GM21723 (cell line): ENCODE measurements around the gene ATG4B.

Experiments
- ATAC-seq: cut with Tn5 transposase; IDR thresholded peaks from one replicate; pipeline ENCODE4 v1.9.1; 2021; ENCODE audit warnings: mild to moderate bottlenecking, moderate library complexity; ENCODE audit not compliant: unreplicated experiment

The ATG4B gene

GRCh38 chr2:241680827-241681599 lies 43.5 kb downstream of the ATG4B start:
- ATAC-seq = no peak

GRCh38 chr2:241686324-241686649 lies 48.8 kb downstream of the ATG4B start:
- ATAC-seq = peak; percentile 22

DNA sequence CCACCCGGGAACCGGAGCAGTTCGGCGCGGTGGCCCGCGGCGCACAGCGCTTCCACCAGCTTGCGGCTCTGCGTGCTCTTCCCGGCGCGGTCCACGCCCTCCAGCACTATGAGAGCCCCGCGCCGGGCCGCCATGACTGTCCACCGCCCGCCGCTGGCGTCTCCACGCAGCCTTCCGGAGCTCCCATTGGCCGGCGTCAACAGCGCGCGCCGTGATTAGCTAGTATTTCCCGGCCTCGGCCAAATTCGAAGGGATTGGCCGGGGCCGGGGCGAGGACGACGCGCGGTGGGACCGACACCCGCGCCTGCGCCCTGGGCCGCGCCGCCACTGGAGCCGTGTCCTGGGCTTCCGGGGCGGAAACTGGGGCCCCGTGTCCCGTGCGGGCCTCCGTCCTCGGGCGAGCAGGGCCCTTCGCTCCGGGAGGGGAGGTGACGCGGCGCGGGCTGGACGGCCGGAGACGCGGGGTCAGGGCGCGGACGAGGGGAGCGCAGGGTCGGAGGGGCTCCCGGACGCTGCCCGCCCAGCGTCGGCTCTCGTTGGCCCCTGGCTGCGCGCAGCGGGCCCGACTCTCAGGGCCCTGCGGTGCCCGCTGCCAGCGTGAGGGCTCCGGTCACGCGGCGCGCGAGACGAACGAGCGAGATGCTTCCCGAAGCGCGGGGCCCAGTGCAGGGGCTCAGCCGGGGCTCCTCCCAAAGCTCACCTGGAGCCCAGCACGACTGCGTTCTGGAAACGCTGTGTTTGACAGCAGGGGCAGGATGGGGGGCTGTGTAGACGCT lies 49.3 kb downstream of the ATG4B start, which contains the start of gene DTYMK:
Gene DTYMK (minus strand): TSS at position 166 of the 776 bp plus-strand sequence. CDS start 32 bp downstream, at position 134.
- peak; percentile 93 for ATAC-seq

GRCh38 chr2:241689306-241689705 lies 51.8 kb downstream of the ATG4B start:
- ATAC-seq = no peak

- no peak for ATAC-seq
These were observed 52.8 kb downstream of the ATG4B start for GRCh38 chr2:241690202-241690717.

DNA sequence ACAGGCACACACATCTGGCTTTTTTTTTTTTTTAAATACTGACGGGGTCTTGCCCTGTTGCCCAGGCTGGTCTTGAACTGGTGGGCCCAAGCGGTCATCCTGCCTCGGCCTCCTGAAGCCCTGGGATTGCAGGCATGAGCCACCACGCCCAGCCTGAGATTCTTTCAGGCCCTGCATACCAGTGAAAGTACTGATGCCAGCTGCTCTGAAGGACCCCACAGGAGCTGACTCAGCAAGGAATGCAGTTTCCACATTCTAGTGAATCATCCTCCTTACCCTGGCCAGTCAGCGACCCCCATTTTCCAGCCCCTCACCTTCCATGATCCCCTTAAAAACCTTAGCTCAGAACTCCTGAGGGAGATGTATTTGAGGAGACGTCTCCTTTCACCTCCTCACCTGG lies 55.0 kb downstream of the ATG4B start:
- ATAC-seq = no peak

DNA sequence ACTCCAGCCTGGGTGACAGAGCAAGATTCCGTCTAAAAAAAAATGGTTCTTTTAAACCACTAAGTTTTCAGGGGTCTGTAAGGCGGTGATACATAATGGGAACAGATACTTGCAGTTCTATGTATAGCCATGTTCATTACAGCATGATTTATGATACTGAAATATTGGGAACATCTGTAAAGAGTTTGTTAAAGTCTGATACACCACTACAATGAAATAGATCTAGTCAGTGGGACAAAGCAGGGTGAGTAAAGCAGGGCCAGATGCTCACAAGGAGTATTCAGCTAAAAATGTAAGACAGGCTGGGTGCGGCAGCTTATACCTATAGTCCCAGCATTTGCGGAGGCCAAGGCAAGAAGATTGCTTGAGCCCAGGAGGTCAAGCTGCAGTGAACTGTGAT lies 58.2 kb downstream of the ATG4B start:
- no peak for ATAC-seq

GRCh38 chr2:241701149-241701398 lies 63.6 kb downstream of the ATG4B start:
- no peak for ATAC-seq

DNA sequence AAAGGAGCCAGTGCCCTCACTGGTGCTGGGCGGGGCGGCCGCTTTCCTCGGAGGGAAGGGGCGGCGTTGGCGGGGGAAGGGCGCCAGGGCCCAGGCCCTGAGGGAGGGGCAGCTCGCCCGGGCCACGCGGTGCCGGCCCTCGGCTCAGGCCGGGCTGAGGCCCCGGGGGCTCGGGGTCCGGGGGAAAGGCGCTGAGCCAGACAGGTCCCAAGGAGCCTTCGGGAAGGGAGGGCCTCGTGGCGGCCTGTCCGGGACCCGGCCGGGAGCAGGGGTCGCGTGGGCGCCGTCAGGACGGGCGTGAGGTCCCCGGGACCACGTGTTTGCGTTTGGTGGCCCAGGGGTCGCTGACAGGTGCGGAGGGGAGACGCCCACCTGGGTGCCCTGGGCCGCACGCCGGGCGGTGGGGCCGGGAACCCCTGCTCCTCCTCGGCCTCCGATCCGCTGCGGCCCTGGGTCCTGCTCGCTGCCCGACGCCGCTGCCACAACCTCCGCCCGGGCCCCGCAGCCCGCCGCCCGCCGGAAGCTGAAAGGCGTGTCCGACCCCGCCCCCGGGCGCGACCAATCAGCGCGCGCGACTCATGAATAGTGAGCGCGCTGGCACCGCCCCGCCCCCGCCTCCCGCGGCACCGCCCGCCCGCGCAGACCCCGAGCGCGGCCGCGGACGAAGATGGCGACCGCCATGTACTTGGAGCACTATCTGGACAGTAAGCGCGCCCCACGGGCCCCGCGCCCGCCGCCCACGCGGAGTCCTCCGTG lies 64.1 kb downstream of the ATG4B start, which contains the start of gene ING5:
Gene ING5 (plus strand): TSS at position 641 of the 756 bp plus-strand sequence. CDS start 27 bp downstream, at position 668.
- ATAC-seq = peak; percentile 60

GRCh38 chr2:241702155-241703031 lies 64.9 kb downstream of the ATG4B start:
- peak; percentile 70 for ATAC-seq

- no peak for ATAC-seq
These were observed 65.6 kb downstream of the ATG4B start for GRCh38 chr2:241703032-241703604.

GRCh38 chr2:241706537-241706936 lies 69.0 kb downstream of the ATG4B start:
- ATAC-seq = no peak

DNA sequence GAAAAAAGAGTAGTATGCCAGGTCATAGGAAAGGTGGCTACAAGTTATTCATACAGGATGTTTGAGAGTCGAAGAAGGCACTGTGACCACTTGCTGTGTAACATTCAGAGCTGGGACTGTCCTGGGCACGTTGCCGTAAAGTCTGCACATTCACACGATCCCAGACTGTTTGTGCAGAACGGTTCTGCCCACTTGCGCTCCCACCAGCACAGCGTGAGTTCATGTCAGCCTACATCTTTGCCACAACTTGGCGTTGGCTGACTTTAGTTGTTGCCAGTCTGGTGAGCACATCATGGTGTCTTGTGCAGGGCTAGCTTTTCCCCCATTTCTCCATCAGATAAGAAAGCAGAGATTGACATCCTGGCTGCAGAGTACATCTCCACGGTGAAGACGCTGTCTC lies 71.4 kb downstream of the ATG4B start:
- no peak for ATAC-seq

DNA sequence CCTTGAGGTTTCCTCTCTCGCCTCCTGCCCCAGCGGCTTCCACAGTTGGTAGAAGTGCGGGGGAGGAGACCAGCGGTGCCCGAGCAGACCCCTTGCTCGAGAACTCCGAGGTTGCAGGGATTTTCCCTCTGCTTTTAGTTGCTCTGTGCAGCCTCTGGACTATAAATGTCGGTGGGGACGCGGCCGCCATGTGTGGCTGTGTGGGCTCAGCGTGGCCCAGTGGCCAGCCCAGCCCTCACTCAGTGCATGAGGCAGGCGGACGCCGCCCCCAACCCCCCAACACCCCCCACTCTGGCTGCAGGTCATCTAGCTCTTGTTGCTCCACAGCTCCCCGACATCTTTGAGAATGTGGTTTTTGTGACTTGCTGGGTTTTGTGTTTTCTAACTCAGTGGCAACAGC lies 81.6 kb downstream of the ATG4B start:
- no peak for ATAC-seq

GRCh38 chr2:241720099-241720498 lies 82.6 kb downstream of the ATG4B start:
- ATAC-seq = no peak

DNA sequence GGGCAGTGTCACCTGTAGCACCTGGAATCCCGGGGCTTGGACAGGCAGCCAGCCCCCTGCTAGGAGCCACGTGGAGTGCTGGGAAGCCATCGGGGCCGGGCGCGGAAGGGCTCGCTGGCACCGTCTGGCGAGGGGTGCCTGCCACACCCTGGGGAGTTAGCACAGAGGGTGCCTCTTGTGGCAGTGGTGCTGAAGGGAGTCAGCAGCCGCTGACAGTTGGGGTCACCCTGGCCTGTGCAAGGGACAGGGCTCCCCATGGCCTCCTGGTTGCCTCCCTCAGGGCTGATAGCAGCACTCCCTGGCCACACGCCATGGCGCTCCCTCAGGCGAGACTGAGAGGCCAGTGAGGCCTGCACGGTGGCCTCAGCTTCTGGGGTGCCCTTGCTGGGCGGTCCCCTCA lies 83.1 kb downstream of the ATG4B start:
- ATAC-seq = no peak

- ATAC-seq = no peak
These were observed 84.4 kb downstream of the ATG4B start for GRCh38 chr2:241721852-241722251.

GRCh38 chr2:241722896-241723454 lies 85.5 kb downstream of the ATG4B start:
- ATAC-seq = no peak
